Measurements from ENCODE around the gene CD52.

GRCh38 chr1:26356106-26356505 lies 38.3 kb downstream of the CD52 start:
- TF ChIP-seq POLR2AphosphoS5 (IDR thresholded peaks at IDR 0.05) = no peak
- no peak for TF ChIP-seq CTCF (IDR thresholded peaks at IDR 0.05 in 8 of 11, conservative IDR thresholded peaks at IDR 0.05 in 3 of 11)
- TF ChIP-seq POLR2A (IDR thresholded peaks at IDR 0.05) = no peak

Data from spleen (tissue), 7 donors.